Progenitor cell of endocrine pancreas (in vitro differentiated cells): ENCODE results near the gene ACACB. TPM values are rescaled to one million over a fixed set of nuclear protein-coding genes. Genes with fewer than 3 reads are reported as not detected.
A peak's percentile ranks its signal among the peaks of the same experiment; 100 is the strongest.

Experiments used
- DNase-seq: peaks from one replicate; pipeline ENCODE4 v3.0.0; 2021; ENCODE audit warnings: low spot score; ENCODE audit not compliant: unreplicated experiment
- H3K27ac Mint-ChIP-seq: 2 replicates; pipeline ENCODE4 v1.8.0; 2021; ENCODE audit warnings: mild to moderate bottlenecking, moderate library complexity, mixed read lengths
- H3K27me3 Mint-ChIP-seq: 2 replicates; pipeline ENCODE4 v1.8.0; 2021; ENCODE audit warnings: mixed read lengths
- H3K36me3 Mint-ChIP-seq: 2 replicates; pipeline ENCODE4 v1.8.0; 2022; ENCODE audit warnings: mixed read lengths; ENCODE audit not compliant: insufficient read depth
- H3K4me1 Mint-ChIP-seq: 2 replicates; pipeline ENCODE4 v1.8.0; 2021; ENCODE audit warnings: low read depth, mixed read lengths
- H3K4me3 Mint-ChIP-seq: 2 replicates; pipeline ENCODE4 v1.8.0; 2021; ENCODE audit warnings: low read depth, mild to moderate bottlenecking, moderate library complexity, mixed read lengths
- H3K9me3 Mint-ChIP-seq: 2 replicates; pipeline ENCODE4 v1.8.0; 2021; ENCODE audit warnings: low read depth, mixed read lengths
- total RNA-seq: library from RNA; stranded (reverse); gene quantifications from 2 replicates; pipeline ENCODE4 v1.2.1, GENCODE V29; 2021
- TF ChIP-seq, protein P1 (sequence below): fragments of 200-600 bp; sonication (generic); IDR thresholded peaks from one replicate; pipeline ENCODE4 v1.5.0; 2021; ENCODE audit warnings: antibody characterized with exemption, mild to moderate bottlenecking; ENCODE audit not compliant: unreplicated experiment

ACACB gene
- total RNA-seq, 1 donor from 2014 or later: 47.3 TPM

- TF ChIP-seq, protein P1, sequence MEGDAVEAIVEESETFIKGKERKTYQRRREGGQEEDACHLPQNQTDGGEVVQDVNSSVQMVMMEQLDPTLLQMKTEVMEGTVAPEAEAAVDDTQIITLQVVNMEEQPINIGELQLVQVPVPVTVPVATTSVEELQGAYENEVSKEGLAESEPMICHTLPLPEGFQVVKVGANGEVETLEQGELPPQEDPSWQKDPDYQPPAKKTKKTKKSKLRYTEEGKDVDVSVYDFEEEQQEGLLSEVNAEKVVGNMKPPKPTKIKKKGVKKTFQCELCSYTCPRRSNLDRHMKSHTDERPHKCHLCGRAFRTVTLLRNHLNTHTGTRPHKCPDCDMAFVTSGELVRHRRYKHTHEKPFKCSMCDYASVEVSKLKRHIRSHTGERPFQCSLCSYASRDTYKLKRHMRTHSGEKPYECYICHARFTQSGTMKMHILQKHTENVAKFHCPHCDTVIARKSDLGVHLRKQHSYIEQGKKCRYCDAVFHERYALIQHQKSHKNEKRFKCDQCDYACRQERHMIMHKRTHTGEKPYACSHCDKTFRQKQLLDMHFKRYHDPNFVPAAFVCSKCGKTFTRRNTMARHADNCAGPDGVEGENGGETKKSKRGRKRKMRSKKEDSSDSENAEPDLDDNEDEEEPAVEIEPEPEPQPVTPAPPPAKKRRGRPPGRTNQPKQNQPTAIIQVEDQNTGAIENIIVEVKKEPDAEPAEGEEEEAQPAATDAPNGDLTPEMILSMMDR: no peak
- no peaks in the 10 kb centered on the region for H3K9me3 Mint-ChIP-seq
- DNase-seq: peak; percentile 66
- peaks cover 12% of the 10 kb centered on the region for H3K27me3 Mint-ChIP-seq
- peak overlapping the region; percentile 94 for H3K27ac Mint-ChIP-seq
- peaks cover 12% of the 10 kb centered on the region for H3K4me1 Mint-ChIP-seq
- peak overlapping the region; percentile 89 for H3K4me3 Mint-ChIP-seq
- H3K36me3 Mint-ChIP-seq: no peaks in the 10 kb centered on the region
Measured at GRCh38 chr12:109154451-109155438, 38.4 kb downstream of the ACACB start.

DNA sequence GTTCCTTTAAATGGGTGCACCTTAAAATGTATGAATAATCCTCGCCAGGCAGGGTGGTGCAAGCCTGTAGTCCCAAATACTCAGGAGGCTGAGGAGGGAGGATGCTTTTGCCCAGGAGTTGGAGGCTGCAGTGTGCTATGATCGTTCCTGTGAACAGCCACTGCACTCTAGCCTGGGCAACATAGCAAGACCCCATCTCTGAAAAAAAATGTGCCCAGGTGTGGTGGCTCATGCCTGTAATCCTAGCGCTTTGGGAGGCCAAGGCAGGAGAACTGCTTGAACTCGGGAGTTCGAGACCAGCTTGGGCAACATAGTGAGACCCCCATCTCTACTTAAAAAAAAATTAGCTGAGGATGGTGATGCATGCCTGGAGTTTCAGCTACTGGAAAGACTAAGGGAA, 39.6 kb downstream of the ACACB start:
- peaks cover 11% of the 10 kb centered on the region for H3K4me1 Mint-ChIP-seq
- no peak overlapping the region for H3K4me3 Mint-ChIP-seq
- TF ChIP-seq, protein P1: no peak
- no peak for DNase-seq
- H3K36me3 Mint-ChIP-seq: no peaks in the 10 kb centered on the region
- peaks cover 8% of the 10 kb centered on the region for H3K27me3 Mint-ChIP-seq
- no peaks in the 10 kb centered on the region for H3K9me3 Mint-ChIP-seq
- no peak overlapping the region for H3K27ac Mint-ChIP-seq

GRCh38 chr12:109156586-109156985, 40.2 kb downstream of the ACACB start:
- TF ChIP-seq, protein P1: no peak

GRCh38 chr12:109157986-109158385, 41.6 kb downstream of the ACACB start:
- H3K27ac Mint-ChIP-seq: no peak overlapping the region
- H3K4me1 Mint-ChIP-seq: peaks cover 11% of the 10 kb centered on the region
- no peak for DNase-seq
- H3K27me3 Mint-ChIP-seq: peaks cover 3% of the 10 kb centered on the region
- H3K4me3 Mint-ChIP-seq: no peak overlapping the region
- no peaks in the 10 kb centered on the region for H3K36me3 Mint-ChIP-seq
- no peaks in the 10 kb centered on the region for H3K9me3 Mint-ChIP-seq
- TF ChIP-seq, protein P1: no peak

More at GRCh38 chr12:109156586-109156985, 40.2 kb downstream of the ACACB start:
- no peak for DNase-seq
- peak overlapping the region; percentile 19 for H3K4me3 Mint-ChIP-seq
- no peak overlapping the region for H3K27ac Mint-ChIP-seq
- H3K4me1 Mint-ChIP-seq: peaks cover 11% of the 10 kb centered on the region
- peaks cover 8% of the 10 kb centered on the region for H3K27me3 Mint-ChIP-seq
- no peaks in the 10 kb centered on the region for H3K36me3 Mint-ChIP-seq
- H3K9me3 Mint-ChIP-seq: no peaks in the 10 kb centered on the region

DNA sequence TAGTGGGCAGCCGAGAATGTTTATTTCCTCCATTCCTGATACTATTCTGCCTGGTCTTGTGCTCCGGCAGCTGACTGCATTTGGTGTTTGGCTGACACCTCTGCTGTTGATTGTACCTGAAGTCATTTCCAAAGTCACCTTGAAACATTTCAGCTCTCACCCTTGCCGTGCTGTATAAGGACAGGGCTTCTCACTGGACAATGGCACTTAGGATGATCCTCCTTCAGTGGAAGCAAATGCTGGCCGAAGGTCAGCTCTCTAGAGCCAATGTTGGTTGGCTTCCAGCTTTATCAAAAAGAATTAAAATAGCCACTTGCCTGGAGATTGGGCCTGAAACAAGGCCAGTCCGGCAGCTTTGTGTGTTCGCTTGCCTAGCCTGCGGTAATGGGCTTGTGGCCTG, 44.0 kb downstream of the ACACB start:
- no peak overlapping the region for H3K27ac Mint-ChIP-seq
- peaks cover under 1% of the 10 kb centered on the region for H3K4me1 Mint-ChIP-seq
- DNase-seq: no peak
- no peaks in the 10 kb centered on the region for H3K9me3 Mint-ChIP-seq
- peaks cover 2% of the 10 kb centered on the region for H3K36me3 Mint-ChIP-seq
- TF ChIP-seq, protein P1: no peak
- H3K27me3 Mint-ChIP-seq: no peaks in the 10 kb centered on the region
- H3K4me3 Mint-ChIP-seq: no peak overlapping the region
